ENCODE results near the gene ANKRD40. TPM values are rescaled to one million over a fixed set of nuclear protein-coding genes. Genes with fewer than 3 reads are reported as not detected.

ANKRD40 gene
- total RNA-seq: 24.8 and 28.3 TPM in 2 replicates

DNA sequence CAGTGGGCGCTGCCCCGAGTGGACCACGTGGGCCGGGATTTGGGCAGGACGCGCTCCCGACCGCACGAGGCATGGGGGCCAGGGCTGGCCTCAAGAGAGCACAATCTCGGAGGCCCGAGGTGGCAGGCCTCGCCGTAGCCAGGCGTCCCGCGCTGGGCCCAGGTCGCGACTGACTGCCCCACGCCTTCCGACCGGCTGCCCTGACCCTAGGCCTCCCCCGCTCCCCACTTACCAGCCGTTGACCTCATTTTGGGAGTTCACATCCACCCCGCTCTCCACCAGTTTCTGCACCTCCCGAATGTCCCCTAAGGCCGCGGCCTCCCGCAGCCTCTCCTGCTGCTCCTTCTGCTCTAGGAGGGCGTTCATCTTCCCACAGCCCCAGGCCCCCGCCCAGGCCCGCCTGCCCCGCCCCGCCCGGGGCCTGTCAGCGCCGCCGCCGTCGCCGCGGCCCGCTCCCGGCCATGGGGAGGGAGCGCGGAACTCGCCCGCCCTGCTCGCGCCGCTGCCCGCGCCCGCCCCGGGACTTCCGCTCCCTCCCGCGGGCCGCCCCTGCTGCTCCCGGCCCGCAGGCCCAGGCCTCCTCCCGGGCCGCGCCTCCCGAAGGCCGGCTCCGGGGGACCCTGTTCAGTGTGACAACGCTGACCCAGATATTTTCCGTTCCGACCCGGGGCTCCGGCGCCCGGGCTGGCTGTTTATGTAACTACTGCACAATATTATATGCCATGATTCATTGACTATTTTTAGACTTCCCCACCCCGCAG, at the start of gene ANKRD40:
Gene ANKRD40 (minus strand): TSS at position 626 of the 761 bp plus-strand sequence. CDS start 260 bp downstream, at position 366.

DNA sequence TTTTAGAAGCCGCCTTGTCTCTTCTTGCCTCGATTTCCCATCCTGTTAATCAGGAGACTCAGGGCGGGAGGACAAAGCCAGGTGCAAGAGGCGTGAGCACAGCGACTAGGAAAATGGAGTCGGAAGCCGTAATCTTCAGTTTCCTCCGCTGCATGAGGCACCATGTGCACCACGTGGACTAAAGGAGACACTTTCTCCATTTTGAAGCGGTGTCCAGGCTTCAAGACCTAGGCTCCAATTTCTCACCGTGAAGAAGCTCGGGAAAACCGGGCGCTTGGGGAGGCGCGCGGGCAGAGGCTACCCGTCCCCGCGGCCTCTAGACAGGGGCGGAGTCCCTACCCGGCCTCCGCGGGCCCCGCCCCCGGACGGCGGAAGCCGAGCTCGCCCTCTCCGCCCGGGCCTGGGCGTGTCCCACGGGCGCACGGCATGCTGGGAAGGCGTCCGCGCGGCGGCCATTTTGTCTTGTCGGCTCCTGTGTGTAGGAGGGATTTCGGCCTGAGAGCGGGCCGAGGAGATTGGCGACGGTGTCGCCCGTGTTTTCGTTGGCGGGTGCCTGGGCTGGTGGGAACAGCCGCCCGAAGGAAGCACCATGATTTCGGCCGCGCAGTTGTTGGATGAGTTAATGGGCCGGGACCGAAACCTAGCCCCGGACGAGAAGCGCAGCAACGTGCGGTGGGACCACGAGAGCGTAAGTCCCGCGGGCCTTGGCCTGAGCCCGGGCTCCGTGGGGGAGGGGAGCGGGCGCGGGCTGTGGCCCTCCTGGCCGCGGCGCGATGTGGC, 11.6 kb upstream of the ANKRD40 start, which contains the start of gene LUC7L3:
Gene LUC7L3 (plus strand): TSS at position 460 of the 780 bp plus-strand sequence. CDS start 130 bp downstream, at position 590.

Other genes starting within 250 kb of the ANKRD40 start
- gene CHAD, start 239.0 kb downstream of the ANKRD40 start, total RNA-seq: not detected in 2 replicates
- 9.9 and 14.1 TPM in 2 replicates for gene RSAD1, start 229.1 kb downstream of the ANKRD40 start, total RNA-seq
- 0.43 and 0.96 TPM in 2 replicates for gene MYCBPAP, start 199.5 kb downstream of the ANKRD40 start, total RNA-seq
- gene EPN3, start 175.2 kb downstream of the ANKRD40 start, total RNA-seq: 10.7 and 11.1 TPM in 2 replicates
- gene SPATA20, start 160.7 kb downstream of the ANKRD40 start, total RNA-seq: 27.9 and 38.6 TPM in 2 replicates
- not detected in 2 replicates for gene CACNA1G, start 147.2 kb downstream of the ANKRD40 start, total RNA-seq
- gene ABCC3, start 73.0 kb downstream of the ANKRD40 start, total RNA-seq: 30.4 and 36.7 TPM in 2 replicates
- gene LUC7L3, start 11.7 kb upstream of the ANKRD40 start, total RNA-seq: 14.2 and 15.3 TPM in 2 replicates
- gene ANKRD40CL, start 59.6 kb upstream of the ANKRD40 start, total RNA-seq: 0.48 TPM in 1 of 2 replicates, not detected in the other
- not detected in 2 replicates for gene WFIKKN2, start 127.7 kb upstream of the ANKRD40 start, total RNA-seq
- gene TOB1, start 158.4 kb upstream of the ANKRD40 start, total RNA-seq: 16.1 and 17.9 TPM in 2 replicates

Data from tracheal epithelial cell (primary cell).